Esophagus muscularis mucosa (tissue), 4 donors: ENCODE results near the gene TSPAN15. TPM values are rescaled to one million over a fixed set of nuclear protein-coding genes. Genes with fewer than 3 reads are reported as not detected.
A peak's percentile ranks its signal among the peaks of the same experiment; 100 is the strongest.

ENCODE experiments used
- DNase-seq: peaks from one replicate; pipeline ENCODE4 v3.0.0-alpha.2; 2017; ENCODE audit errors: extremely low spot score
- H3K27ac ChIP-seq, 4 donors: fragments of 200-600 bp; sonication (generic); replicated peaks in 1 of 4; 1 replicate in 3 of 4; 2 replicates in 1 of 4; pipeline ENCODE4 v1.5.1; 2016 to 2019; ENCODE audit warnings: mild to moderate bottlenecking in 1 of 4
- H3K27me3 ChIP-seq, 4 donors: fragments of 200-600 bp; sonication (generic); one replicate each; pipeline versions ENCODE4 v1.5.1 to v1.6.0; 2016 to 2019
- H3K36me3 ChIP-seq, 4 donors: fragments of 200-600 bp; sonication (generic); one replicate each; pipeline ENCODE4 v1.5.1; 2016 to 2019
- H3K4me1 ChIP-seq, 4 donors: fragments of 200-600 bp; sonication (generic); one replicate each; pipeline ENCODE4 v1.5.1; 2016 to 2019
- H3K4me3 ChIP-seq, 4 donors: fragments of 200-600 bp; sonication (generic); 1 replicate in 2 of 4; 2 replicates in 2 of 4; pipeline ENCODE4 v1.5.1; 2016 to 2019; ENCODE audit warnings: mild to moderate bottlenecking in 4 of 4, moderate library complexity in 1 of 4
- H3K9me3 ChIP-seq, 4 donors: fragments of 200-600 bp; sonication (generic); 1 replicate in 3 of 4; 2 replicates in 1 of 4; pipeline ENCODE4 v1.5.1; 2016 to 2019
- EP300 ChIP-seq: sonication (generic); formaldehyde crosslinking; IDR thresholded peaks from one replicate; pipeline ENCODE4 v1.6.1; 2017; ENCODE audit warnings: antibody characterized with exemption
- POLR2A ChIP-seq: fragments of 450-650 bp; IDR thresholded peaks from one replicate; pipeline ENCODE4 v1.6.1; 2017; ENCODE audit warnings: antibody characterized with exemption, moderate library complexity, mild to moderate bottlenecking, low read depth
- POLR2AphosphoS5 ChIP-seq, 2 donors: sonication (generic); formaldehyde crosslinking; IDR thresholded peaks; one replicate each; pipeline ENCODE4 v1.6.1; 2017; ENCODE audit warnings: antibody characterized with exemption in 2 of 2
- WGBS: methylation state at CpG from one replicate; pipeline ENCODE4 v1.1.5; 2018; 5-methylcytosine and 5-hydroxymethylcytosine counted together
- intact Hi-C: fragments of 100-400 bp; cut with DNase I; formaldehyde crosslinking; loops from one replicate; pipeline ENCODE4 v1.15.1; 2023
- total RNA-seq, 4 donors: library from RNA; depleted of rRNA; stranded (reverse); fragments of >200 nt; gene quantifications; one replicate each; pipeline versions ENCODE4 v1.1.0 to v1.2.1, GENCODE V29; 2016
- TF ChIP-seq, protein P1 (sequence below), 3 experiments: fragments of 200-600 bp in 2 of 3; fragments of 450-650 bp in 1 of 3; sonication (generic) in 2 of 3; IDR thresholded peaks; one replicate each; pipeline ENCODE4 v1.5.1; 2017 to 2019; ENCODE audit warnings: antibody characterized with exemption in 3 of 3, mild to moderate bottlenecking in 2 of 3, moderate library complexity in 1 of 3

TSPAN15 gene
- total RNA-seq, 4 donors from 2014 or later = 40.3 to 59.4 (median 53.5) TPM

DNA sequence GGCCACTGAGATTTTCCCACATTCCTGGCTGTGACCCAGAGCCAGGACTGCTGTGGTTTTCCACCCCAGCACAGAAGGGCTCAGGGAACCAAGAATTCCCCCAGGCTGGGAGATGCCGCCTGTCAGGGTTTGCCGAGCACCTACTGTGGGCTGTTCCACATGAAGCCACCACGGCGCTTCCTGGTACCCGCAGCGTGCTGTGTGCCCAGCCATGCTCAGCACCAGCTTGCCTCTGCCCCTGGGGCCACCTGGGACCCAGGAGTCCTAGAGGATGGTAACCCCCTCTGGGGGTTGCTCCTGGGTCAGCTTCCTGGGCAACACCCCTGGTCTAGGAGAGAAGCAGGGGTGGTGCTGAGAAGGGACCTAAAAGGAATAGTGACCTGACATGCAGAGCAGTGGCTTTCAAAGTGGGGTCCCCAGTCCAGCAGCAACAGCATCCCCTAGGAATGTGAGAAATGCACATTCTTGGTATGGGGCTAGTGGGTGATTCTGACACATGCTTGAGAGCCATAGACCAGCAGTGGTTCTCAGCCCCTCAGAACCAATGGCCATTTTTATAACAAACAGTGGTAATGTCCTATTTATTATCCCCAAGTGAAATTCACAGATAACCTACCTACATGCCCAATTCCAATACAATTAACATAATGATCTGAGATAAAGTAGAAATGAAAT lies 53.4 kb downstream of the TSPAN15 start:
- Histone ChIP-seq H3K4me1 (peaks cover 13 to 46% (median 34%) of the 10 kb centered on the region in 4 donors), H3K4me3 (no peak overlapping the region), H3K9me3 (no peaks in the 10 kb centered on the region), H3K27ac (peak overlapping the region in 3 of 4 donors; percentile 22 to 78 (median 45)), H3K27me3 (no peaks in the 10 kb centered on the region), H3K36me3 (peaks cover 0 to 40% (median 17%) of the 10 kb centered on the region in 4 donors)
- DNase-seq = no peak
- intact Hi-C loops = loop anchor here (5.0 kb wide), 1 partner anchor 57 kb away; no protein-coding TSS in a partner anchor
- no peak for TF ChIP-seq POLR2A
- TF ChIP-seq POLR2AphosphoS5 (IDR thresholded peaks at IDR 0.05) = no peak
- TF ChIP-seq EP300 = no peak
- TF ChIP-seq, protein P1, sequence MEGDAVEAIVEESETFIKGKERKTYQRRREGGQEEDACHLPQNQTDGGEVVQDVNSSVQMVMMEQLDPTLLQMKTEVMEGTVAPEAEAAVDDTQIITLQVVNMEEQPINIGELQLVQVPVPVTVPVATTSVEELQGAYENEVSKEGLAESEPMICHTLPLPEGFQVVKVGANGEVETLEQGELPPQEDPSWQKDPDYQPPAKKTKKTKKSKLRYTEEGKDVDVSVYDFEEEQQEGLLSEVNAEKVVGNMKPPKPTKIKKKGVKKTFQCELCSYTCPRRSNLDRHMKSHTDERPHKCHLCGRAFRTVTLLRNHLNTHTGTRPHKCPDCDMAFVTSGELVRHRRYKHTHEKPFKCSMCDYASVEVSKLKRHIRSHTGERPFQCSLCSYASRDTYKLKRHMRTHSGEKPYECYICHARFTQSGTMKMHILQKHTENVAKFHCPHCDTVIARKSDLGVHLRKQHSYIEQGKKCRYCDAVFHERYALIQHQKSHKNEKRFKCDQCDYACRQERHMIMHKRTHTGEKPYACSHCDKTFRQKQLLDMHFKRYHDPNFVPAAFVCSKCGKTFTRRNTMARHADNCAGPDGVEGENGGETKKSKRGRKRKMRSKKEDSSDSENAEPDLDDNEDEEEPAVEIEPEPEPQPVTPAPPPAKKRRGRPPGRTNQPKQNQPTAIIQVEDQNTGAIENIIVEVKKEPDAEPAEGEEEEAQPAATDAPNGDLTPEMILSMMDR (IDR thresholded peaks at IDR 0.05) = no peak
- 92% methylated on average over 4 of the region's 6 CpGs for WGBS

DNA sequence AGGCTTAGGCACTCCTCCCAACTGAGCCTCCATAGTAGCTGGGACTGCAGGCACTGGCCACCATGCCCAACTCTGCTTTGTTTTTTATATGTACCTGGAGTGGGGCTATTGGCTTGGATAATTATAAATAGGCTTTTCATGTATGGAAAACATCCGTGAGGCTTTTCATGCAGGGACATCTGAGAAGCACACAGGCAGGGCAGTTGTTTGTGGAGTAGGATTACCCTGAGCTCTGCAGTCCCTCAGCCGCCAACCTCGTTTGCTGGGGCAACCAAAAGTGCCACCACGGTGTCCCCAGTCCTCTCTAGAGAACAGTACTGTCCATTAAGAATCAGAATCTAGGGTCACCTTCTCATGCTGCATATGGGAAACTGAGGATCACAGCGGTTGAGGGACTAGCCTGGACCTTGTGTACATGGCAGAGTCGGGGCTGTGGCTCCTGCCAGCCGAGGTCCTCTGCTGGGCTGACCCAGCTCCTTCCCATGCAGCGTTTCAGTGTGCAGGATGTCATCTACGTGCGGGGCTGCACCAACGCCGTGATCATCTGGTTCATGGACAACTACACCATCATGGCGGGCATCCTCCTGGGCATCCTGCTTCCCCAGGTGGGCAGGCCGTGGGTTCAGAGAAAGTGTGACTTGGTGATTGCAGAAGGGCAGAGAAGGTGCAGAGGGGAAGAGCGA lies 54.5 kb downstream of the TSPAN15 start:
- H3K36me3 ChIP-seq = peaks cover 0 to 40% (median 17%) of the 10 kb centered on the region in 4 donors
- no peaks in the 10 kb centered on the region for H3K27me3 ChIP-seq
- peaks cover 13 to 35% (median 26%) of the 10 kb centered on the region in 4 donors for H3K4me1 ChIP-seq
- intact Hi-C loops = no loop called here
- H3K9me3 ChIP-seq = no peaks in the 10 kb centered on the region
- H3K27ac ChIP-seq = peak overlapping the region; percentile 67 to 78 (median 77)
- no peak overlapping the region for H3K4me3 ChIP-seq
- DNase-seq = peak; percentile 91
- no peak for TF ChIP-seq POLR2AphosphoS5 (IDR thresholded peaks at IDR 0.05)
- TF ChIP-seq, protein P1 (IDR thresholded peaks at IDR 0.05) = no peak
- 88% methylated on average over 15 of the region's 15 CpGs for WGBS

DNA sequence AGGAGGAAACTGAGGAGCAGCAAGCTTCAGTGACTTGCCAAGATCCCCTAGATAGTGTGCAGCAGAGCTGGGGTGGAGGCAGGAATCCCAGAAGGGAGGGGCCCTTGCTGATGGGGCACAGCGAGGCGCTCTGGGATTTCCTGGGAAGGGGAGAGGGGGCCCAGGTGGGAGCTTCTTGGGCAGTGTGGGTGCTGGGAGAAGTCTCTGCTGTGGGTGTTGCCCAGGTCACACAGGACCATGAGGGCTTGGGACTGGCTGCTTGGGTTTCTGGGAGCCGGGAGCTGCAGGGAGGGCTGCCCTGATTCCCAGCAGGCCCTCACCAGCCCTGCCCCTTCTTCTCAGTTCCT lies 55.2 kb downstream of the TSPAN15 start:
- 78% methylated on average over 3 of the region's 3 CpGs for WGBS
- Histone ChIP-seq H3K4me1 (peaks cover 13 to 32% (median 24%) of the 10 kb centered on the region in 4 donors), H3K9me3 (no peaks in the 10 kb centered on the region), H3K27ac (peak overlapping the region; percentile 67 to 78 (median 77)), H3K27me3 (no peaks in the 10 kb centered on the region), H3K4me3 (no peak overlapping the region), H3K36me3 (peaks cover 0 to 40% (median 17%) of the 10 kb centered on the region in 4 donors)
- peak; percentile 77 for DNase-seq
- TF ChIP-seq POLR2AphosphoS5 (IDR thresholded peaks at IDR 0.05) (no peak), EP300 (no peak), POLR2A (no peak)
- TF ChIP-seq, protein P1 (IDR thresholded peaks at IDR 0.05) = no peak
- intact Hi-C loops = no loop called here

DNA sequence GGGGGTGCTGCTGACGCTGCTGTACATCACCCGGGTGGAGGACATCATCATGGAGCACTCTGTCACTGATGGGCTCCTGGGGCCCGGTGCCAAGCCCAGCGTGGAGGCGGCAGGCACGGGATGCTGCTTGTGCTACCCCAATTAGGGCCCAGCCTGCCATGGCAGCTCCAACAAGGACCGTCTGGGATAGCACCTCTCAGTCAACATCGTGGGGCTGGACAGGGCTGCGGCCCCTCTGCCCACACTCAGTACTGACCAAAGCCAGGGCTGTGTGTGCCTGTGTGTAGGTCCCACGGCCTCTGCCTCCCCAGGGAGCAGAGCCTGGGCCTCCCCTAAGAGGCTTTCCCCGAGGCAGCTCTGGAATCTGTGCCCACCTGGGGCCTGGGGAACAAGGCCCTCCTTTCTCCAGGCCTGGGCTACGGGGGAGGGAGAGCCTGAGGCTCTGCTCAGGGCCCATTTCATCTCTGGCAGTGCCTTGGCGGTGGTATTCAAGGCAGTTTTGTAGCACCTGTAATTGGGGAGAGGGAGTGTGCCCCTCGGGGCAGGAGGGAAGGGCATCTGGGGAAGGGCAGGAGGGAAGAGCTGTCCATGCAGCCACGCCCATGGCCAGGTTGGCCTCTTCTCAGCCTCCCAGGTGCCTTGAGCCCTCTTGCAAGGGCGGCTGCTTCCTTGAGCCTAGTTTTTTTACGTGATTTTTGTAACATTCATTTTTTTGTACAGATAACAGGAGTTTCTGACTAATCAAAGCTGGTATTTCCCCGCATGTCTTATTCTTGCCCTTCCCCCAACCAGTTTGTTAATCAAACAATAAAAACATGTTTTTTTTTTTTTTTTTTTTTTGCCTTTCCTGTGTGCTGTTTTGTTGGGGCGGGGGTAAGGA lies 55.8 kb downstream of the TSPAN15 start:
- Histone ChIP-seq H3K36me3 (peaks cover 4 to 43% (median 22%) of the 10 kb centered on the region in 4 donors), H3K4me1 (peaks cover 13 to 26% (median 22%) of the 10 kb centered on the region in 4 donors), H3K27me3 (no peaks in the 10 kb centered on the region), H3K9me3 (no peaks in the 10 kb centered on the region), H3K4me3 (no peak overlapping the region), H3K27ac (peak overlapping the region; percentile 67 to 78 (median 77))
- peak; percentile 84 for DNase-seq
- intact Hi-C loops = no loop called here
- 64% methylated on average over 10 of the region's 19 CpGs for WGBS
- TF ChIP-seq EP300 (no peak), POLR2A (no peak), POLR2AphosphoS5 (IDR thresholded peaks at IDR 0.05) (no peak)
- TF ChIP-seq, protein P1 (IDR thresholded peaks at IDR 0.05) = no peak
